Measurements from ENCODE around the gene BRCC3. TPM values are rescaled to one million over a fixed set of nuclear protein-coding genes. Genes with fewer than 3 reads are reported as not detected.
A peak's percentile ranks its signal among the peaks of the same experiment; 100 is the strongest.

Gene BRCC3
- total and polyA plus RNA-seq, 4 donors, result 7.8 to 12.2 (median 10.1) TPM

- DNase-seq (ENCODE audit: low spot score), result no peak
- no peak overlapping the region for H3K4me3 ChIP-seq (ENCODE audit: low read depth in 1 of 3, low read length in 3 of 3)
- no peaks in the 10 kb centered on the region for H3K9me3 ChIP-seq (ENCODE audit: control insufficient read depth in 4 of 4, low read length in 3 of 4)
- TF ChIP-seq GABPA (IDR thresholded peaks at IDR 0.05 in 1 of 2, conservative IDR thresholded peaks at IDR 0.05 in 1 of 2) (no peak), TAF1 (conservative IDR thresholded peaks at IDR 0.05) (no peak), RAD21 (IDR thresholded peaks at IDR 0.05) (no peak), SP1 (IDR thresholded peaks at IDR 0.05) (peak; percentile 9)
- no peak overlapping the region for H3K9ac ChIP-seq (ENCODE audit: low read depth in 1 of 2, low read length in 2 of 2)
- no peak overlapping the region for H3K27ac ChIP-seq (ENCODE audit: low read depth in 1 of 2, low read length in 2 of 2)
- 72% methylated on average over 2 of the region's 2 CpGs for WGBS
- H3K27me3 ChIP-seq (ENCODE audit: control insufficient read depth in 4 of 4, insufficient read depth in 4 of 4, low read length in 3 of 4), result no peaks in the 10 kb centered on the region
- H3K4me1 ChIP-seq (ENCODE audit: control insufficient read depth in 4 of 4, insufficient read depth in 4 of 4, low read length in 3 of 4), result peaks cover 0 to 9% (median 4%) of the 10 kb centered on the region in 4 donors
- H3K36me3 ChIP-seq (ENCODE audit: control insufficient read depth in 4 of 4, insufficient read depth in 3 of 4, low read depth in 1 of 4, low read length in 3 of 4), result peaks cover 0 to 2% (median 0%) of the 10 kb centered on the region in 4 donors
Measured at GRCh38 chrX:155028877-155029291, 42.4 kb upstream of the BRCC3 start.

GRCh38 chrX:155031657-155032056 is 39.7 kb upstream of the BRCC3 start:
- Histone ChIP-seq H3K36me3 (ENCODE audit: control insufficient read depth in 4 of 4, insufficient read depth in 3 of 4, low read depth in 1 of 4, low read length in 3 of 4) (peaks cover 0 to 3% (median 1%) of the 10 kb centered on the region in 4 donors), H3K4me3 (ENCODE audit: low read depth in 1 of 3, low read length in 3 of 3) (no peak overlapping the region), H3K27ac (ENCODE audit: low read depth in 1 of 2, low read length in 2 of 2) (no peak overlapping the region), H3K9ac (ENCODE audit: low read depth in 1 of 2, low read length in 2 of 2) (no peak overlapping the region), H3K9me3 (ENCODE audit: control insufficient read depth in 4 of 4, low read length in 3 of 4) (peaks cover 0 to 4% (median 0%) of the 10 kb centered on the region in 4 donors), H3K27me3 (ENCODE audit: control insufficient read depth in 4 of 4, insufficient read depth in 4 of 4, low read length in 3 of 4) (no peaks in the 10 kb centered on the region), H3K4me1 (ENCODE audit: control insufficient read depth in 4 of 4, insufficient read depth in 4 of 4, low read length in 3 of 4) (peaks cover 0 to 9% (median 4%) of the 10 kb centered on the region in 4 donors)
- 89% methylated on average over 5 of the region's 5 CpGs for WGBS
- TF ChIP-seq RAD21 (IDR thresholded peaks at IDR 0.05) (no peak), MAX (IDR thresholded peaks at IDR 0.05) (no peak), HNF4G (IDR thresholded peaks at IDR 0.05) (no peak), FOXA1 (IDR thresholded peaks at IDR 0.05) (no peak), FOXA2 (IDR thresholded peaks at IDR 0.05) (no peak), RXRA (IDR thresholded peaks at IDR 0.05) (no peak), SP1 (IDR thresholded peaks at IDR 0.05) (no peak), EGR1 (IDR thresholded peaks at IDR 0.05; ENCODE audit: low read depth in 2 of 2) (no peak), YY1 (IDR thresholded peaks at IDR 0.05) (no peak), NR2F2 (IDR thresholded peaks at IDR 0.05) (no peak), HNF4A (conservative IDR thresholded peaks at IDR 0.05) (no peak), JUND (IDR thresholded peaks at IDR 0.05) (no peak), TAF1 (conservative IDR thresholded peaks at IDR 0.05) (no peak), GABPA (IDR thresholded peaks at IDR 0.05 in 1 of 2, conservative IDR thresholded peaks at IDR 0.05 in 1 of 2) (no peak)
- TF ChIP-seq, protein P1, sequence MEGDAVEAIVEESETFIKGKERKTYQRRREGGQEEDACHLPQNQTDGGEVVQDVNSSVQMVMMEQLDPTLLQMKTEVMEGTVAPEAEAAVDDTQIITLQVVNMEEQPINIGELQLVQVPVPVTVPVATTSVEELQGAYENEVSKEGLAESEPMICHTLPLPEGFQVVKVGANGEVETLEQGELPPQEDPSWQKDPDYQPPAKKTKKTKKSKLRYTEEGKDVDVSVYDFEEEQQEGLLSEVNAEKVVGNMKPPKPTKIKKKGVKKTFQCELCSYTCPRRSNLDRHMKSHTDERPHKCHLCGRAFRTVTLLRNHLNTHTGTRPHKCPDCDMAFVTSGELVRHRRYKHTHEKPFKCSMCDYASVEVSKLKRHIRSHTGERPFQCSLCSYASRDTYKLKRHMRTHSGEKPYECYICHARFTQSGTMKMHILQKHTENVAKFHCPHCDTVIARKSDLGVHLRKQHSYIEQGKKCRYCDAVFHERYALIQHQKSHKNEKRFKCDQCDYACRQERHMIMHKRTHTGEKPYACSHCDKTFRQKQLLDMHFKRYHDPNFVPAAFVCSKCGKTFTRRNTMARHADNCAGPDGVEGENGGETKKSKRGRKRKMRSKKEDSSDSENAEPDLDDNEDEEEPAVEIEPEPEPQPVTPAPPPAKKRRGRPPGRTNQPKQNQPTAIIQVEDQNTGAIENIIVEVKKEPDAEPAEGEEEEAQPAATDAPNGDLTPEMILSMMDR (IDR thresholded peaks at IDR 0.05; ENCODE audit: low read depth, low read length, missing input control), result no peak
- TF ChIP-seq, protein P2, sequence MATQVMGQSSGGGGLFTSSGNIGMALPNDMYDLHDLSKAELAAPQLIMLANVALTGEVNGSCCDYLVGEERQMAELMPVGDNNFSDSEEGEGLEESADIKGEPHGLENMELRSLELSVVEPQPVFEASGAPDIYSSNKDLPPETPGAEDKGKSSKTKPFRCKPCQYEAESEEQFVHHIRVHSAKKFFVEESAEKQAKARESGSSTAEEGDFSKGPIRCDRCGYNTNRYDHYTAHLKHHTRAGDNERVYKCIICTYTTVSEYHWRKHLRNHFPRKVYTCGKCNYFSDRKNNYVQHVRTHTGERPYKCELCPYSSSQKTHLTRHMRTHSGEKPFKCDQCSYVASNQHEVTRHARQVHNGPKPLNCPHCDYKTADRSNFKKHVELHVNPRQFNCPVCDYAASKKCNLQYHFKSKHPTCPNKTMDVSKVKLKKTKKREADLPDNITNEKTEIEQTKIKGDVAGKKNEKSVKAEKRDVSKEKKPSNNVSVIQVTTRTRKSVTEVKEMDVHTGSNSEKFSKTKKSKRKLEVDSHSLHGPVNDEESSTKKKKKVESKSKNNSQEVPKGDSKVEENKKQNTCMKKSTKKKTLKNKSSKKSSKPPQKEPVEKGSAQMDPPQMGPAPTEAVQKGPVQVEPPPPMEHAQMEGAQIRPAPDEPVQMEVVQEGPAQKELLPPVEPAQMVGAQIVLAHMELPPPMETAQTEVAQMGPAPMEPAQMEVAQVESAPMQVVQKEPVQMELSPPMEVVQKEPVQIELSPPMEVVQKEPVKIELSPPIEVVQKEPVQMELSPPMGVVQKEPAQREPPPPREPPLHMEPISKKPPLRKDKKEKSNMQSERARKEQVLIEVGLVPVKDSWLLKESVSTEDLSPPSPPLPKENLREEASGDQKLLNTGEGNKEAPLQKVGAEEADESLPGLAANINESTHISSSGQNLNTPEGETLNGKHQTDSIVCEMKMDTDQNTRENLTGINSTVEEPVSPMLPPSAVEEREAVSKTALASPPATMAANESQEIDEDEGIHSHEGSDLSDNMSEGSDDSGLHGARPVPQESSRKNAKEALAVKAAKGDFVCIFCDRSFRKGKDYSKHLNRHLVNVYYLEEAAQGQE (IDR thresholded peaks at IDR 0.05), result no peak
- TF ChIP-seq, protein P3, sequence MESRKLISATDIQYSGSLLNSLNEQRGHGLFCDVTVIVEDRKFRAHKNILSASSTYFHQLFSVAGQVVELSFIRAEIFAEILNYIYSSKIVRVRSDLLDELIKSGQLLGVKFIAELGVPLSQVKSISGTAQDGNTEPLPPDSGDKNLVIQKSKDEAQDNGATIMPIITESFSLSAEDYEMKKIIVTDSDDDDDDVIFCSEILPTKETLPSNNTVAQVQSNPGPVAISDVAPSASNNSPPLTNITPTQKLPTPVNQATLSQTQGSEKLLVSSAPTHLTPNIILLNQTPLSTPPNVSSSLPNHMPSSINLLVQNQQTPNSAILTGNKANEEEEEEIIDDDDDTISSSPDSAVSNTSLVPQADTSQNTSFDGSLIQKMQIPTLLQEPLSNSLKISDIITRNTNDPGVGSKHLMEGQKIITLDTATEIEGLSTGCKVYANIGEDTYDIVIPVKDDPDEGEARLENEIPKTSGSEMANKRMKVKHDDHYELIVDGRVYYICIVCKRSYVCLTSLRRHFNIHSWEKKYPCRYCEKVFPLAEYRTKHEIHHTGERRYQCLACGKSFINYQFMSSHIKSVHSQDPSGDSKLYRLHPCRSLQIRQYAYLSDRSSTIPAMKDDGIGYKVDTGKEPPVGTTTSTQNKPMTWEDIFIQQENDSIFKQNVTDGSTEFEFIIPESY (IDR thresholded peaks at IDR 0.05), result no peak
- TF ChIP-seq, protein P4, sequence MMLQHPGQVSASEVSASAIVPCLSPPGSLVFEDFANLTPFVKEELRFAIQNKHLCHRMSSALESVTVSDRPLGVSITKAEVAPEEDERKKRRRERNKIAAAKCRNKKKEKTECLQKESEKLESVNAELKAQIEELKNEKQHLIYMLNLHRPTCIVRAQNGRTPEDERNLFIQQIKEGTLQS (IDR thresholded peaks at IDR 0.05), result no peak
- no peak for DNase-seq (ENCODE audit: low spot score)

Measured in liver (tissue), 9 donors.